Ureter (tissue), 1 donor: ENCODE results near the gene FAAP20. TPM values are rescaled to one million over a fixed set of nuclear protein-coding genes. Genes with fewer than 3 reads are reported as not detected.
"Not testable (repeated sequence)": the region's sequence is repeated elsewhere in the genome, so short reads cannot be mapped to it uniquely, and the experiment has no call there.

Experiments
- DNase-seq: peaks from one replicate; pipeline ENCODE4 v3.0.0-alpha.2; 2020; ENCODE audit warnings: low spot score
- total RNA-seq: library from RNA; stranded (reverse); gene quantifications from one replicate; pipeline ENCODE4 v1.2.4, GENCODE V29; 2023
- donor health status: DM: yes; HTN: yes; CAD: no.

Gene FAAP20
- total RNA-seq, 1 donor from 2014 or later, result 52.3 TPM

DNA sequence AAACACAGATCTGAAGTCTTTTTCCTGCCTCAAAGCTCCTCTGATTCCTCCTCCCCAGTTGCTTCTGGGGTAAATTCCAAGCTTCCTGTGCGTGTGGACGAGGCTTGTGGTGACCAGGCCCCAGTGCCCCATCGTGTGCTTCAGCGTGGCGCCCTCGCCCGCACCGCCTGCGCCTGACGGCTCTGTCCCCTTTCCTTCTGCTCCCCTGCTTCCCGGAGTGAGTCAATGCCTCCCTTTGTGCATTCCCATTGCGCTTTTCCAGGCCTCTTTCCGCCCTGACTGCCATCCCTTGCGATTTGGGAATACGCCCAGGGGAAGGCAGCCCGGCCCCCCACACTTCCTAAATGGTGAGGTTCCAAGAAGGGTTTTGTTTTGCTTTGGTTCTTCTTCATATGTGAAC lies 36.3 kb downstream of the FAAP20 start:
- no peak for DNase-seq

DNA sequence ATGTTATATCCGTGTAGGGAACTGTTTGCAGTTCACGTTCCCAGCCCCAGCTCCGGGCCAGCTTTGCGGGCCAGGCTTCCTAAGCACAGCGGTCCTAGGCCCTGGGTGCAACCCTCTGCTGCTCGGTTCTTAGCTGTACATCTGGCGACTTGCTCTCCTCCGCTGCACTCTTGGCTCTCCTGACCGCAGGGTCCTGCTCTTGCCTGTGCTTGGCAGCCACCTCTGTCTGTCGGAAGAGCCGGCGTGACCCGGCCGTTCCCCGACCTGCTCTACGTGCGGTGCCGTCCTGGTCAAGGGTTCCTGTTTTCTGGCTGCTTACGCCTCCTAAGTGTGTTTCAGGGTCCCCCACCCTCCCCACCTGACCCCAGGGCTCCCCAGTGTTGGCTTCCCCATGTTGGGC lies 36.7 kb downstream of the FAAP20 start:
- DNase-seq, result no peak

DNA sequence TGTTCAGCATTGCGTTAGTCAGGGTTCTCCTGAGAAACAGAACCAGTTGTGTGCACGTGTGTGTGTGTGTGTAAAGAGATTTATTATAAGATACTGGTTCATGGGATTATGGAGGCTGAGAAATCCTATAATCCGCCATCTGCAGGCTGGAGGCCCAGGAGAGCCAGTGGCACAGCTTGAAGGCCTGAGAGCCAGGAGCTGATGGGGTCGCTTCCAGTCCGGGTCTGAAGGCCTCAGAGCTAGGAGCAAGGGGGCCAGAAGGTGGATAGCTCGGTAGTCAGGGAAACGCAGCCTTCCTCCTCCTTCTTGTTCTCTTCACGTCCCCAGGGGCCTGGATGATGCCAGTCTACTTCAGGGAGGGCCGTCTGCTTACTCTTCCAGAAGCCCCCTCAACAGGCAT lies 37.7 kb downstream of the FAAP20 start:
- DNase-seq, result no peak

DNA sequence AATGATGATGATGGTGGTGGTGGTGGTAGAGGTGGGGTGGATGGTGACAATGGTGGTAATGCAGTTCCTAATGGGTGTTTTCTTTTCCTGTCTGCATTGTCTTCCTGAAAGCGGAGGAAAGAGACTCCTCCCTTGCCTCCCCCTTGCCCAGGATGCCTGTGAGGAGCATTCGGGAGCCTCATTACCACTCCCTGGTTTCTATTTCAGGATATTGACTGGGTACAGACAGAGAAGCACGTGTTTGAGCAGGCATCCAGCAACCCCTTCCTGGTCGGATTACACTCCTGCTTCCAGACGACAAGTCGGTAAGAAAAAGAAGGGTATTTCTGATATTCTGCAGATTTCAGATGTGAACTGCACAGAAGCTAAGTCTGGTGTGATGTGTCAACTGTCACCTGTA lies 38.8 kb downstream of the FAAP20 start:
- no peak for DNase-seq

DNA sequence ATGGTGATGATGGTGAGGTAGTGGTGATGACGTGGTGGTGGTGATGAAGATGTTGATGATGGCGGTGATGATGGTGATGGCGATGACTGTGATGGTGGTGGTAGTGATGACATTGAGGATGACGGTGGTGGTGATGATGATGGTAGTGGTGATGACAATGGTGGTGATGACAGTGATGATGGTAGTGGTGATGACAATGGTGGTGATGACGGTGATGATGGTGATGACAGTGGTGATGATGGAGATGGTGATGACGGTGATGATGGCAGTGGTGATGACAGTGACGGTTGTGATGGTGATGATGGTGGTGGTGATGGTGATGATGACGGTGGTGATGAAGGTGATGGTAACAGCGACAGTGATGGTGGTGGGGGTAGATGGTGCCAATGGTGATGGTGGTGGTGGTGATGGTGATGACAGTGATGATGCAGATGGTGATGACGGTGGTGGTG lies 39.4 kb downstream of the FAAP20 start:
- no peak for DNase-seq

DNA sequence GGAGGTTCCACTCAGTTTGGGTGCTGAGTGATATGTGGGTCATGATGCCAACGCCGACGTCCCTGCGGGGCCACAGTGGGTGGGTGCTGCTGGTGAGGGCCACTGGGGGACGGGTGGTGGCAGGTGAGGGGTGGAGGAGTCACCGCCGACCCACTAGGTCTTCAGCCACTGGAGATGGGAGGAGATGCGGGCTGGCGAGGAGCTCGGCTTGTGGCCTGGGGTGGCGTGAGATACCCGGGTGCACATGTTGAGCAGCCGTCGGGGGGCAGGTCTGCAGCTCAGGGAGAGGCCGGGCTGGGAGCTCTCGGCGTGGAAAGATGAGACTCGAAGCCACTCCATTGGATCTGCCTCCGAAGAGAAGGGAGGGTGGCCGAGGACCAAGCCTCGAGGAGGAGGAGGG lies 40.5 kb downstream of the FAAP20 start:
- no peak for DNase-seq

DNA sequence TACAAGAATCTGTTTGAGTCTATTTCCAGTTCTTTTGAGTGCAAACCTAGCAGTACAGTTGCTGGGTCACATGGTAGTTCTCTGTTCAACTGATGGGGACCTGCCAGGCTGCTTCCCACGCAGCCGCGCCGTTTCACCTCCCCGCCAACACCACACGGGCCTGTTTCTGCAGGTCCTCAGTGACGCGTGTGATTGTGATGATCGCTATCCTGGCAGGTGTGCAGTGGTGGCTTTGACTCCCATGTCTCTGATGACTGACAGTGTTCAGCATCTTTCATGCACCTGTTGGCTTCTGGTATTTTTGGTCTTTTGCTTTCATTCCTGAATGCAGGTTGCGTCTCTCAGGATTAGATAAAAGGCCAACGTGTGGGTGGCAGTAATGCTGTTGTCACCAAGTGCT lies 41.6 kb downstream of the FAAP20 start:
- DNase-seq, result no peak

DNA sequence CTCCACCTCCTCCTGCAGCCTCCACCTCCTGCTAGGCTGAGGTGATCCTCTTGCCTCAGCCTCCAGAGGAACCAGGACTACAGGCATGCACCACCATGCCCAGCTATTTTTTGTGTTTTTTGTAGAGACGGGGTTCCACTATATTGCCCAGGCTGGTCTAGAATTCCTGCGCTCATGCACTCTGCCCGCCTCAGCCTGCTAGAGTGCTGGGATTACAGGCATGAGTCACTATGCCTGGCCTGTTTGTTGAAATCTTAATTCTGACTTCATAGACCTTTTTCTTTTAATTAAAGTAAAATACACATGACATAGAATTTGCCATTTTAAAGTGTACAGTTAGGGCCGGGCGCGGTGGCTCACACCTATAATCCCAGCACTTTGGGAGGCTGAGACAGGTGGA lies 42.7 kb downstream of the FAAP20 start:
- no peak for DNase-seq

DNA sequence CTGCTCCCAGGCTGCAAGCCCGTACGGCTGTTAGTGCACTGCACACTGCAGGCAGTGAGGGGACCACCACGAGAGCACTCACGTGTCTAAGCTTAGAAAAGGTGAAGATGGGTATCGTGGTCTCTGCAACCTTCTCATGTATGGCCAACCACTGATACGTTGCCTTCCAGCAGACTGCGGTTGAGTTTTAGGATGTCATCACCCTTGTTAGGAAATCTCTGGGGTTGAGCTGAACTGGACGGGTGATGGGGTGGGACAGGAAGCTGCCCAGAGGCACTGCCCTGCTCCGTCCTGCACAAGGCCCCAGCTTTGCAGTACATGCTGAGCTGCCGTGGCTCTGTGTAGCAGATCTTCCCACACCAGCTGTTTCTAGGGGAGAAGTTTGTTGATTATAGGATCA lies 43.3 kb downstream of the FAAP20 start:
- no peak for DNase-seq

DNA sequence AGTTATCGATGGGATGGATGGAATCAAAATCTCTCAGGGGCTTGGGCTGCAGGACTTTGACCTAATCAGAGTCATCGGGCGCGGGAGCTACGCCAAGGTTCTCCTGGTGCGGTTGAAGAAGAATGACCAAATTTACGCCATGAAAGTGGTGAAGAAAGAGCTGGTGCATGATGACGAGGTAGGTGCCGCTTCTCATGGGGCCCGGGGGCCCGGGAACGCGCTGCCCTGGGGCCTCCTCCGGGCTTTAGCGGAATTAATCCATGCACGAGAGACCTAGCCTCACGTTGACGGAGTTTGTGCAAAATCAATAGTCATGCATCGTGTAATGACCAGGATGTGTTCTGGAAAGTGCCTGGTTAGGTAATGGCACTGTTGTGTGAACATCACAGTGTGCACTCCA lies 43.8 kb downstream of the FAAP20 start:
- no peak for DNase-seq

DNA sequence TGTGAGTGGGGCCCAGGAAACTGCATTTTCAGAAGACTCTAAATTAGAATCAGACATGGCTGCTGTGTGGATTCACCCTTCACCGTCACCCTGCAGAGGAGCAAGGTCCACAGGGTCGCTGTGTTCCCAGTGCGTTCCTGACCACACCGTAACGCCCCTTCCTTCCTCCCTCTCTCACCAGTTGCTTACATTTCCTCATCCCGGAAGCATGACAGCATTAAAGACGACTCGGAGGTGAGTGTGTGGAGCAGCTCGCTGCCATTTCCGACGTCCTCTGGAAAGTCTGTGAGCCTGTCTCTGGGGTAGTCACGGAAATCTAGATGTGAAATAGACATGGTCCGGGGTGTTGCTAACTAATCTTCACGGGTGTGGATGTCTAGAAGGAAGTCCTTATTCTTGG lies 45.9 kb downstream of the FAAP20 start:
- no peak for DNase-seq

DNA sequence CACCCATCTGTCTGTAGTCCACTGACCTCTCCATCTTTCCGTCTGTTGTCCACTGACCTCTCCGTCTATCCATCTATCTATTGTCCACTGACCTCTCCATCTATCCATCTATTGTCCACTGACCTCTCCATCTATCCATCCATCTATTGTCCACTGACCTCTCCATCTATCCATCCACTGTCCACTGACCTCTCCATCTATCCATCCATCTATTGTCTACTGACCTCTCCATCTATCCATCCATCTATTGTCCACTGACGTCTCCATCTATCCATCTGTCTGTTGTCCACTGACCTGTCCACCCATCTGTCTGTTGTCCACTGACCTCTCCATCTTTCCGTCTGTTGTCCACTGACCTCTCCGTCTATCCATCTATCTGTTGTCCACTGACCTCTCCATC lies 46.7 kb downstream of the FAAP20 start:
- not testable (repeated sequence) for DNase-seq

DNA sequence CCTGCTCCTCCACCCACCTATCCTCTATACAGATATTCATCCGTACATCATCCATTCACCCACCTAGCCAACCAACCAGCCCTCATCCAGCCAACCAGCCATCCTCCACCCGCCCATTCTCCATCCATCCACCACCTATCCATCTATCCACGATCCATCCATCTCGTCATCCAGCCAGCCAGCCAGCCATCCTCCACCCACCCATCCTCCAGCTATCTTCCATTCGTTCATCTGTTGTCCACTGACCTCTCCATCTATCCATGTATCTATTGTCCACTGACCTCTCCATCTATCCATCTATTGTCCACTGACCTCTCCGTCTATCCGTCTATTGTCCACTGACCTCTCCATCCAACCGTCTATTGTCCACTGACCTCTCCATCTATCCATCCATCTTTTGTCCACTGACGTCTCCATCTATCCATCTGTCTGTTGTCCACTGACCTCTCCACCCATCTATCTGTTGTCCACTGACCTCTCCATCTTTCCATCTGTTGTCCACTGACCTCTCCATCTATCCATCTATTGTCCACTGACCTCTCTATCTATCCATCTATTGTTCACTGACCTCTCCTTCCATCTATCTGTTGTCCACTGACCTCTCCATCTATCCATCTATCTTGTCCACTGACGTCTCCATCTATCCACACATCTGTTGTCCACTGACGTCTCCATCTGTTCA lies 47.6 kb downstream of the FAAP20 start:
- DNase-seq, result no peak

DNA sequence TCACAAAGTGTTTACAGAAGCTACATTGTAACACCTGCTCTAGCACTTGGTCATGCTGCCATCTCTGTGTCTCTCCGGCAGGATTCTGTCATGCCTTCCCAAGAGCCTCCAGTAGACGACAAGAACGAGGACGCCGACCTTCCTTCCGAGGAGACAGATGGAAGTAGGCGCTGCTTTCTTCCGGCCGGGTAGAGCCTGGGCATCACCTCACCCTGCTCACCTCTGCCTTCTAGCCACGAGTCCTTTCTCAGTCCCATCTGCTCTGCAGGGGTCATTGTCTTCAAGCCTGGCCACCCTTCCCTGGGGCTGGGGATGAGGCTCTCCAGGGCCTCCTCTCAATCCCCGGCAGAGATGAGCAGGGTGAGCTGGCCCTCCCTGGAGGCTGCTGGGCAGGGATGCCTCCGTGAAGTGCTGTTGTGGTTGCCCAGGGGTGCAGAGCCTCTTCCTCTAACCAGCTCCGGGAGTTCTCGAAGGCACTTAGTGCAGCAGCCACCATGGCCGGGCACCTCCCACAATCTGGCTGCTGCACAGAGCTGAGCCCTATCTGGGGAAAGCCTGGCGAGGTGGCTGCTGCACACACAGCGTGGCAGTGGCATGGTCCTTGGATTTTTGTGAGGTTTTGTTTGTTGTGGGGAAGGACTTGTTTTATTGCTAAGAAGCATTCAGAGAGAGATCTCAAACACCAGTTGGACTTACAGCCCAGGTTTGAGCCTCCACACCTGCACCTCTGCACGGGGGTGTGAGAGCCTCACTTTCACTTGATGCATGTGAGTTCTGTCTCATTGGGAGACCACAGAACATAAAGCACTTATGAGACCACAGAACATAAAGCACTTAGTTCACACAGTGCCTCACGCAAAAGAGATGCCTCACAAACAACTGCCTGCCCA lies 48.4 kb downstream of the FAAP20 start:
- no peak for DNase-seq

DNA sequence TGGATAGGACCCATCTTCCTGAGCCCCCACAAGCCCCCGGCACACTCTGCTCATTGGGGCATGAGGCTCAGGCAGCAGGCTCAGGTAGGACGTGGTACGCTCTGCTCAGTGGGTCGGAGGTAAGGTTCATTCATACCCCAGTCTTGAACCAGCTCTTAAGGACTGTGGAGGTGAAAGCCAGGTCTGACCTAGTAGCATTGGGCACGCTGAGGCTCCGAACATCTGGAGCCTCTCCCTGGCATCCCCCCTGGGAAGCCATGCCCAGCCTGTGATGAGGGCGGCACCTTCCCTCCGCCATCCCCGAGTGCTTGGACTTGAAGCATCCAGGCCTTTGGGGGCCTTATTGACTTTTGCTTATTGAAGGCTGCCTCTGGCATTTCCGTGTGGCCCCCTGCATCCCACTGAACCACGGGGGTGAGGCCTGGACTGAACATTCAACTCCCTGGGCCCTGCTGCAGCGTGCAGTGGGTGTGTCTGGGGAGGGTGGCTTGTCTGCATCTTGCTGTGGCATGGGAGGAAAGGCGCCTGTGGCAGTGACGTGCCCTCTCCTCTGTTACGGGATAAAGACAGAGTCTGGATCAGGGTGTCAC lies 50.0 kb downstream of the FAAP20 start:
- DNase-seq, result no peak

DNA sequence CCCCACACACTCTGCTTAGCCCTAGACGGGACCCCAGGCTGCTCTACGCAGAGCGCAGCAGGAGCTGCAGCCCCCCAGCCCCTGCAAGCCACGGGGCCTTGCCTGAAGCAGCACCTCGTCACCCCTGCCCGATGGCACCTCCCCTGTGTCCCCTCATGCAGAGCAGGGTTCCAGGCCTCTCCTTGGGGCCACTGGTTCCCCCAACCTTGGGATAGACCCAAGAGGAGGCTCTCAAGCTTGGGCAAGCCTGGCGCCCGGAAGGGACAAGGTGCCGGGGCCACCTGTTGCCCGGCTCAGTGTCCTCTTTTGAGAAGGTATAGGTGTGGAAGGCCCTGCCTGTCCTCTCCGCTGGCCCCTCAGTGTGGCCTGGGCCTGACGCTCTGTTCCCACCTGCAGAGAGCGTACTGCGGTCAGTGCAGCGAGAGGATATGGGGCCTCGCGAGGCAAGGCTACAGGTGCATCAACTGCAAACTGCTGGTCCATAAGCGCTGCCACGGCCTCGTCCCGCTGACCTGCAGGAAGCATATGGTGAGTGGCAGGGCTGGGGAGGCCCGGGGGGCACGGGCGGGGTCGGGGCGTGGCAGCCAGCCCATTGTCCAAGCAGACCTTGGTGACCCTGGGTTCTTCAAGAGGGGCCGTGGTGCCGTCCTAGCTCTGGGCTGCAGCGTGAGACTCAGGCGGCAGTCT lies 50.6 kb downstream of the FAAP20 start:
- no peak for DNase-seq

DNA sequence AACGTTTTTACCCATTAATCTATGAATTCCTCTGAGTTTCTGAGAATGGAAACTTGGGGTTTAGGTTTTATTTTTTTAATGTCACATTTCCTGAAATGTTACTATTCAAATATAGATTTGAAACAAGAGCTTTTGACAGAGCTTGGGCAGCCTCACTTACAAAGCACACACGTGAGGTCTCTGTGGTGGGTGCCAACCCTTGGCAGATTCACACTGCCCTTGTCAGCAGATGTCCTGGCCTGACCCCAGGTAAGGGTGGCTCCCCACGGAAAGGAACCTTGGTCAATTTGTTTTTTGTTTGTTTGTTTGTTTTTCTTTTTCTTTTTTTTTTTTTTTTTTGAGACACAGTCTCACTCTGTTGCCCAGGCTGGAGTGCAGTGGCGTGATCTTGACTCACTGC lies 53.5 kb downstream of the FAAP20 start:
- DNase-seq, result no peak

Other genes starting within 250 kb of the FAAP20 start
- 0.83 TPM for gene CFAP74, start 191.0 kb downstream of the FAAP20 start, total RNA-seq
- gene GABRD, start 175.4 kb downstream of the FAAP20 start, total RNA-seq, result 1.2 TPM
- 41.6 TPM for gene PRKCZ, start 144.4 kb downstream of the FAAP20 start, total RNA-seq
- 77.5 TPM for gene SKI, start 33.5 kb upstream of the FAAP20 start, total RNA-seq
- 19.0 TPM for gene MORN1, start 196.8 kb upstream of the FAAP20 start, total RNA-seq
- 141 TPM for gene RER1, start 197.1 kb upstream of the FAAP20 start, total RNA-seq
- gene PEX10, start 217.8 kb upstream of the FAAP20 start, total RNA-seq, result 30.7 TPM